H9 (cell line): ENCODE data around the gene RNF40. TPM values are rescaled to one million over a fixed set of nuclear protein-coding genes. Genes with fewer than 3 reads are reported as not detected.

Experiments
- DNase-seq: peaks from one replicate; pipeline ENCODE4 v3.0.0-alpha.2; 2017
- H2AFZ ChIP-seq: one replicate; pipeline ENCODE4 v1.6.1; 2013; ENCODE audit warnings: mild to moderate bottlenecking, low read length, control low read depth, moderate library complexity
- H2AK5ac ChIP-seq: 2 replicates; pipeline ENCODE4 v1.6.1; 2013; ENCODE audit warnings: low read length, control low read depth, mixed read lengths; ENCODE audit not compliant: insufficient read length
- H2BK120ac ChIP-seq: one replicate; pipeline ENCODE4 v1.6.1; 2013; ENCODE audit warnings: low read depth, mild to moderate bottlenecking, low read length, control low read depth, inconsistent platforms; ENCODE audit not compliant: poor library complexity, severe bottlenecking
- H2BK12ac ChIP-seq: 2 replicates; pipeline ENCODE4 v1.6.1; 2013; ENCODE audit warnings: low read length, control low read depth, mixed read lengths, low read depth; ENCODE audit not compliant: insufficient read length
- H2BK15ac ChIP-seq: 2 replicates; pipeline ENCODE4 v1.6.1; 2013; ENCODE audit warnings: low read depth, low read length, control low read depth
- H2BK20ac ChIP-seq: one replicate; pipeline ENCODE4 v1.6.1; 2013; ENCODE audit warnings: low read depth, mild to moderate bottlenecking, low read length, control low read depth, inconsistent platforms; ENCODE audit not compliant: poor library complexity, severe bottlenecking
- H2BK5ac ChIP-seq: 2 replicates; pipeline ENCODE4 v1.6.1; 2013; ENCODE audit warnings: low read length, control low read depth, mixed read lengths; ENCODE audit not compliant: insufficient read length
- H3K14ac ChIP-seq: 2 replicates; pipeline ENCODE4 v1.6.1; 2013; ENCODE audit warnings: low read length, control low read depth; ENCODE audit not compliant: insufficient read depth
- H3K18ac ChIP-seq: 2 replicates; pipeline ENCODE4 v1.6.1; 2013; ENCODE audit warnings: low read depth, mild to moderate bottlenecking, mixed read lengths, low read length, control low read depth; ENCODE audit not compliant: insufficient read length
- H3K23ac ChIP-seq: 2 replicates; pipeline ENCODE4 v1.6.1; 2013; ENCODE audit warnings: low read length, control low read depth, mixed read lengths, low read depth; ENCODE audit not compliant: insufficient read length
- H3K23me2 ChIP-seq: 2 replicates; pipeline ENCODE4 v1.6.1; 2013; ENCODE audit warnings: low read depth, mild to moderate bottlenecking, mixed read lengths, low read length, control low read depth; ENCODE audit not compliant: insufficient read length, poor library complexity, severe bottlenecking
- H3K27ac ChIP-seq: 2 replicates; pipeline ENCODE4 v1.5.1; 2013; ENCODE audit warnings: low read length, control low read depth, mixed read lengths, low read depth; ENCODE audit not compliant: insufficient read length
- H3K27me3 ChIP-seq: 2 replicates; pipeline ENCODE4 v1.6.1; 2013; ENCODE audit warnings: low read length, control low read depth, inconsistent platforms; ENCODE audit not compliant: insufficient read depth
- H3K4ac ChIP-seq: 2 replicates; pipeline ENCODE4 v1.6.1; 2013; ENCODE audit warnings: low read depth, mild to moderate bottlenecking, control low read depth, inconsistent platforms, low read length, moderate library complexity
- H3K4me1 ChIP-seq: 2 replicates; pipeline ENCODE4 v1.6.1; 2013; ENCODE audit warnings: low read length, control low read depth, inconsistent platforms; ENCODE audit not compliant: insufficient read depth
- H3K4me2 ChIP-seq: 2 replicates; pipeline ENCODE4 v1.6.1; 2013; ENCODE audit warnings: low read length, control low read depth, mixed read lengths; ENCODE audit not compliant: insufficient read length, insufficient read depth
- H3K56ac ChIP-seq: 2 replicates; pipeline ENCODE4 v1.6.1; 2013; ENCODE audit warnings: low read depth, mild to moderate bottlenecking, mixed read lengths, low read length, control low read depth; ENCODE audit not compliant: insufficient read length
- H3K79me1 ChIP-seq: 2 replicates; pipeline ENCODE4 v1.6.1; 2013; ENCODE audit warnings: low read depth, mild to moderate bottlenecking, moderate library complexity, low read length, control low read depth, inconsistent platforms; ENCODE audit not compliant: insufficient read depth, poor library complexity, severe bottlenecking
- H3K79me2 ChIP-seq: 2 replicates; pipeline ENCODE4 v1.6.1; 2013; ENCODE audit warnings: low read length, control low read depth, inconsistent platforms; ENCODE audit not compliant: insufficient read depth
- H3K9ac ChIP-seq: 2 replicates; pipeline ENCODE4 v1.6.1; 2013; ENCODE audit warnings: low read length, control low read depth, mixed read lengths; ENCODE audit not compliant: insufficient read length; ENCODE audit errors: extremely low read depth
- H3K9me3 ChIP-seq: one replicate; pipeline ENCODE4 v1.6.1; 2013; ENCODE audit warnings: low read depth, low read length, inconsistent platforms; ENCODE audit not compliant: control insufficient read depth
- H3T11ph ChIP-seq: one replicate; pipeline ENCODE4 v1.6.1; 2013; ENCODE audit warnings: mild to moderate bottlenecking, low read length, control low read depth, inconsistent platforms
- H4K20me1 ChIP-seq: one replicate; pipeline ENCODE4 v1.6.1; 2013; ENCODE audit not compliant: control insufficient read depth, insufficient read length, insufficient read depth
- H4K5ac ChIP-seq: 2 replicates; pipeline ENCODE4 v1.6.1; 2013; ENCODE audit warnings: low read depth, mild to moderate bottlenecking, mixed read lengths, low read length, control low read depth; ENCODE audit not compliant: insufficient read length
- H4K8ac ChIP-seq: replicated peaks from 2 replicates; pipeline ENCODE4 v1.6.1; 2013; ENCODE audit warnings: low read length, control low read depth, mixed read lengths, low read depth; ENCODE audit not compliant: insufficient read length
- H4K91ac ChIP-seq: 2 replicates; pipeline ENCODE4 v1.6.1; 2013; ENCODE audit warnings: low read depth, mild to moderate bottlenecking, moderate library complexity, mixed read lengths, low read length, control low read depth; ENCODE audit not compliant: insufficient read length
- H3K27ac Mint-ChIP-seq, 3 experiments: 2 replicates in 2 of 3; 3 replicates in 1 of 3; pipeline ENCODE4 v1.8.0; 2020 to 2021; ENCODE audit warnings: mixed read lengths in 3 of 3, mild to moderate bottlenecking in 1 of 3, moderate library complexity in 1 of 3
- H3K27me3 Mint-ChIP-seq: 2 replicates; pipeline ENCODE4 v1.8.0; 2021; ENCODE audit warnings: low read depth, mild to moderate bottlenecking, moderate library complexity, mixed read lengths
- H3K36me3 Mint-ChIP-seq, 3 experiments: 2 replicates in 2 of 3; 3 replicates in 1 of 3; pipeline ENCODE4 v1.8.0; 2020 to 2021; ENCODE audit warnings: low read depth in 3 of 3, mixed read lengths in 3 of 3; ENCODE audit not compliant: insufficient read depth in 1 of 3
- H3K4me1 Mint-ChIP-seq, 2 experiments: 2 replicates each; pipeline ENCODE4 v1.8.0; 2020; ENCODE audit warnings: mixed read lengths in 2 of 2
- H3K4me3 Mint-ChIP-seq, 2 experiments: 2 replicates in 1 of 2; 3 replicates in 1 of 2; pipeline ENCODE4 v1.8.0; 2020 to 2021; ENCODE audit warnings: mild to moderate bottlenecking in 2 of 2, mixed read lengths in 2 of 2, moderate library complexity in 1 of 2
- H3K9me3 Mint-ChIP-seq, 2 experiments: 2 replicates in 1 of 2; 3 replicates in 1 of 2; pipeline ENCODE4 v1.8.0; 2020; ENCODE audit warnings: mild to moderate bottlenecking in 2 of 2, mixed read lengths in 2 of 2, moderate library complexity in 1 of 2
- WGBS: extraction: QIAGEN DNeasy Blood & Tissue Kit; methylation state at CpG from one replicate; pipeline ENCODE4 v1.1.7; 2013; ENCODE audit warnings: missing lambda C conversion rate, low lambda C conversion rate, mixed read lengths; ENCODE audit not compliant: insufficient read length; ENCODE audit errors: extremely low coverage; 5-methylcytosine and 5-hydroxymethylcytosine counted together
- total RNA-seq: library from RNA; stranded (reverse); gene quantifications from 2 replicates; pipeline ENCODE4 v1.2.1, GENCODE V29; 2021
- TF ChIP-seq, protein P1 (sequence below): fragments of 200-600 bp; sonication (generic); conservative IDR thresholded peaks from 3 replicates; pipeline ENCODE4 v1.8.0; 2021; ENCODE audit warnings: antibody characterized with exemption, mild to moderate bottlenecking

Gene RNF40
- total RNA-seq, 1 experiment from 2014 or later: 103 TPM

DNA sequence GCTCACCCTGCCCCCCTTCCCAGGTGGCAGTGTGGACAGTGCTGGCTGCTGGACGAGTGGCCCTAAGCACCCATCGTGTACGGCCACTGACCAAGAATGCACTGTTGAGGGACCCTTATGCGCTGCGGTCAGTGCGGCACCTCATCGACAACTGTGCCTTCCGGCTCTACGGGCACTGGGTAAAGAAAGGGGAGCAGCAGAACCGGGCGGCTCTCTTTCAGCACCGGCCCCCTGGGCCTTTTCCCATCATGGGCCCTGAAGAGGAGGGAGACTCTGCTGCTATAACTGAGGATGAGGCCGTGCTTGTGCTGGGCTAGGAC lies 5.4 kb upstream of the RNF40 start:
- no peak for DNase-seq
- no peaks in the 10 kb centered on the region for H3K4me1 ChIP-seq
- no peak overlapping the region for H3K4me2 ChIP-seq
- no peaks in the 10 kb centered on the region for H3K9me3 Mint-ChIP-seq
- no peak overlapping the region for H2BK5ac ChIP-seq
- no peak overlapping the region for H2AK5ac ChIP-seq
- no peak overlapping the region for H2BK120ac ChIP-seq
- no peak overlapping the region for H4K8ac ChIP-seq
- no peak overlapping the region for H3K18ac ChIP-seq
- H4K20me1 ChIP-seq: no peaks in the 10 kb centered on the region
- peaks cover 11% of the 10 kb centered on the region for H3K23me2 ChIP-seq
- no peak overlapping the region for H3K27ac Mint-ChIP-seq
- H3K56ac ChIP-seq: no peak overlapping the region
- no peak overlapping the region for H2BK12ac ChIP-seq
- no peak overlapping the region for H3K27ac ChIP-seq
- H3K36me3 Mint-ChIP-seq: peaks cover 2 to 54% (median 32%) of the 10 kb centered on the region in 3 experiments; a peak in 6 of 7 replicates
- H3K14ac ChIP-seq: no peak overlapping the region
- no CpG with 5 or more reads among the region's 13 CpGs for WGBS
- H3T11ph ChIP-seq: no peak overlapping the region
- TF ChIP-seq, protein P1, sequence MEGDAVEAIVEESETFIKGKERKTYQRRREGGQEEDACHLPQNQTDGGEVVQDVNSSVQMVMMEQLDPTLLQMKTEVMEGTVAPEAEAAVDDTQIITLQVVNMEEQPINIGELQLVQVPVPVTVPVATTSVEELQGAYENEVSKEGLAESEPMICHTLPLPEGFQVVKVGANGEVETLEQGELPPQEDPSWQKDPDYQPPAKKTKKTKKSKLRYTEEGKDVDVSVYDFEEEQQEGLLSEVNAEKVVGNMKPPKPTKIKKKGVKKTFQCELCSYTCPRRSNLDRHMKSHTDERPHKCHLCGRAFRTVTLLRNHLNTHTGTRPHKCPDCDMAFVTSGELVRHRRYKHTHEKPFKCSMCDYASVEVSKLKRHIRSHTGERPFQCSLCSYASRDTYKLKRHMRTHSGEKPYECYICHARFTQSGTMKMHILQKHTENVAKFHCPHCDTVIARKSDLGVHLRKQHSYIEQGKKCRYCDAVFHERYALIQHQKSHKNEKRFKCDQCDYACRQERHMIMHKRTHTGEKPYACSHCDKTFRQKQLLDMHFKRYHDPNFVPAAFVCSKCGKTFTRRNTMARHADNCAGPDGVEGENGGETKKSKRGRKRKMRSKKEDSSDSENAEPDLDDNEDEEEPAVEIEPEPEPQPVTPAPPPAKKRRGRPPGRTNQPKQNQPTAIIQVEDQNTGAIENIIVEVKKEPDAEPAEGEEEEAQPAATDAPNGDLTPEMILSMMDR: no peak
- H3K4ac ChIP-seq: no peak overlapping the region
- H2BK20ac ChIP-seq: no peak overlapping the region
- no peak overlapping the region for H4K5ac ChIP-seq
- no peak overlapping the region for H2BK15ac ChIP-seq
- no peak overlapping the region for H2AFZ ChIP-seq
- peaks cover 7 to 9% of the 10 kb centered on the region in 2 experiments for H3K4me1 Mint-ChIP-seq
- H3K4me3 Mint-ChIP-seq: no peak overlapping the region
- no peaks in the 10 kb centered on the region for H3K79me2 ChIP-seq
- H3K79me1 ChIP-seq: no peaks in the 10 kb centered on the region
- no peaks in the 10 kb centered on the region for H3K27me3 Mint-ChIP-seq
- H3K9ac ChIP-seq: no peak overlapping the region
- H3K27me3 ChIP-seq: no peaks in the 10 kb centered on the region
- H4K91ac ChIP-seq: no peak overlapping the region
- no peak overlapping the region for H3K23ac ChIP-seq
- no peaks in the 10 kb centered on the region for H3K9me3 ChIP-seq
